Measurements from ENCODE around the gene PLEKHG5.

DNA sequence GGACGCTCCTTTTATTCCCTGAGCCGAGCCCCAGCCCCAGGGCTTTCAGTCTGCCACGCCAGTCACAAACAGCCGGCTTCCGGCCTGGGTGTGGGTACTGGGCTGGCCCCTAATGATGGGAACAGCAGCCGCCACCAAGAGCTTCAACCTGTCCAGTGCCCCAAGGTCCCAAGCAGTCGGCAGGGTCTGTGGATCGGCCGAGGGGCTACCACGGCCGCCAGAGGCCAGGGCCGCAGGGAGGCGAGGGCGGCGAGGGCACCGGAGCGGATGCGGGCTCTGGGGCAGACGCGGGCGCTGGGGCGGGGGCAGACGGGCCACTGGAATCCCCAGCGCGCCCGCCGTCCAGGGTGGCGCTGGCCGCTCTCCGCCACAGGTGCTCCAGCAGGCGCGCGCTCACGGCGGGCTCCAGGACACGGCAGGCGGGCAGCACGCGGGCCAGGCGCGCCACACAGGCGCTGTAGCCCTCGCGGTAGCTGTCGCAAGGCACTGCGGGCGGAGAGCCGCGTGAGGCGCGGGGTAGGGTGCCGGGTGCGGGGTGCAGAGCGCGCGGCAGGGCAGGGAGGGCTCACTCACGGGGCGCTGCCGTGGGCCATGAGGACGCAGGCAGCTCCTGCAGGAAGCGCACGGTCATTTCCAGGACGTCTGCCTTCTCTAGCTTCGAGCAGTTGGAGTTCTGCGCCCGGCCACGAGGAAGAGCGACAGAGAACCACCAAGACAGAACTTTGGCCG, 72.6 kb downstream of the PLEKHG5 start:
- TF ChIP-seq TAF1 (IDR thresholded peaks at IDR 0.05; ENCODE audit: borderline replicate concordance, insufficient read depth, low read length) = no peak
- TF ChIP-seq, protein P1, sequence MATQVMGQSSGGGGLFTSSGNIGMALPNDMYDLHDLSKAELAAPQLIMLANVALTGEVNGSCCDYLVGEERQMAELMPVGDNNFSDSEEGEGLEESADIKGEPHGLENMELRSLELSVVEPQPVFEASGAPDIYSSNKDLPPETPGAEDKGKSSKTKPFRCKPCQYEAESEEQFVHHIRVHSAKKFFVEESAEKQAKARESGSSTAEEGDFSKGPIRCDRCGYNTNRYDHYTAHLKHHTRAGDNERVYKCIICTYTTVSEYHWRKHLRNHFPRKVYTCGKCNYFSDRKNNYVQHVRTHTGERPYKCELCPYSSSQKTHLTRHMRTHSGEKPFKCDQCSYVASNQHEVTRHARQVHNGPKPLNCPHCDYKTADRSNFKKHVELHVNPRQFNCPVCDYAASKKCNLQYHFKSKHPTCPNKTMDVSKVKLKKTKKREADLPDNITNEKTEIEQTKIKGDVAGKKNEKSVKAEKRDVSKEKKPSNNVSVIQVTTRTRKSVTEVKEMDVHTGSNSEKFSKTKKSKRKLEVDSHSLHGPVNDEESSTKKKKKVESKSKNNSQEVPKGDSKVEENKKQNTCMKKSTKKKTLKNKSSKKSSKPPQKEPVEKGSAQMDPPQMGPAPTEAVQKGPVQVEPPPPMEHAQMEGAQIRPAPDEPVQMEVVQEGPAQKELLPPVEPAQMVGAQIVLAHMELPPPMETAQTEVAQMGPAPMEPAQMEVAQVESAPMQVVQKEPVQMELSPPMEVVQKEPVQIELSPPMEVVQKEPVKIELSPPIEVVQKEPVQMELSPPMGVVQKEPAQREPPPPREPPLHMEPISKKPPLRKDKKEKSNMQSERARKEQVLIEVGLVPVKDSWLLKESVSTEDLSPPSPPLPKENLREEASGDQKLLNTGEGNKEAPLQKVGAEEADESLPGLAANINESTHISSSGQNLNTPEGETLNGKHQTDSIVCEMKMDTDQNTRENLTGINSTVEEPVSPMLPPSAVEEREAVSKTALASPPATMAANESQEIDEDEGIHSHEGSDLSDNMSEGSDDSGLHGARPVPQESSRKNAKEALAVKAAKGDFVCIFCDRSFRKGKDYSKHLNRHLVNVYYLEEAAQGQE (IDR thresholded peaks at IDR 0.05; ENCODE audit: insufficient read depth in 1 of 2, low read depth in 2 of 2, low read length in 2 of 2) = no peak

Measured in PFSK-1 (cell line).